H1 (cell line): ENCODE data around the gene TINCR. TPM values are rescaled to one million over a fixed set of nuclear protein-coding genes. Genes with fewer than 3 reads are reported as not detected.

Experiments used
- polyA plus RNA-seq, 7 experiments: library from polyadenylated mRNA; depleted of rRNA in 3 of 7; stranded (reverse) in 5 of 7; unstranded in 2 of 7; fragments of >200 nt in 5 of 7; fragments of 200-250 nt in 2 of 7; gene quantifications; 1 replicate in 5 of 7; 2 replicates in 1 of 7; 4 replicates in 1 of 7; pipeline versions ENCODE4 v1.2.1 to v1.2.3, GENCODE V29; 2011 to 2013; ENCODE audit warnings: missing spikeins in 2 of 7, mixed read lengths in 2 of 7
- total RNA-seq: library from RNA; stranded (reverse); fragmentation: NEBNext Ultra II Directional; extraction: Animal tissue kit (Norgen Biotek cat#: 25700); gene quantifications from 2 replicates; pipeline ENCODE4 v1.2.1, GENCODE V29; 2021
- TF ChIP-seq, protein P1 (sequence below): fragments of 300-600 bp; sonication (generic); IDR thresholded peaks from 2 replicates; pipeline ENCODE4 v1.7.1; 2012; ENCODE audit warnings: low read length, moderate library complexity, mild to moderate bottlenecking, inconsistent platforms; ENCODE audit not compliant: insufficient replicate concordance

Gene TINCR
- total and polyA plus RNA-seq, 2 of the 8 experiments (the other 6 are each of a cell fraction or from before 2014, with no cell fraction given): 0.52 to 1.4 TPM

DNA sequence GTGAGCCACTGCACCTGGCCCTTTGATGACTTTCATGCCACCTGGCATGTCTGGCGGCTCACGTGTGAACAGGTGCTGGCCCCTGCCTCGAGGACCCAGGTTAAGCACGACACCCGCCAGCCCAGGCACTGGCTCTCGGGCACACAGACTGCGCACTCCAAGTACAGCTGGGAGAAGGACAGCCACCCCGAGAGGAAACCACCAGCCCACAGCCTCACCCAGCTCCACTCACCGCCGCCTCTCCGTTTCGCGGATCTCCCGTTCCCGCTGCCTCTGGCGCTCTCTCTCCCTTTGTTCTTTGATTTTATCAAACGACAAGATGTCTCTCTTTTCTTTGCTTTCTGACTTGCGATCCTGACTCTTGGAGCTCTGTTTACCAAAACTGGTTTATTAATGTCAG, 27.4 kb upstream of the TINCR start (continued):
- TF ChIP-seq, protein P1, sequence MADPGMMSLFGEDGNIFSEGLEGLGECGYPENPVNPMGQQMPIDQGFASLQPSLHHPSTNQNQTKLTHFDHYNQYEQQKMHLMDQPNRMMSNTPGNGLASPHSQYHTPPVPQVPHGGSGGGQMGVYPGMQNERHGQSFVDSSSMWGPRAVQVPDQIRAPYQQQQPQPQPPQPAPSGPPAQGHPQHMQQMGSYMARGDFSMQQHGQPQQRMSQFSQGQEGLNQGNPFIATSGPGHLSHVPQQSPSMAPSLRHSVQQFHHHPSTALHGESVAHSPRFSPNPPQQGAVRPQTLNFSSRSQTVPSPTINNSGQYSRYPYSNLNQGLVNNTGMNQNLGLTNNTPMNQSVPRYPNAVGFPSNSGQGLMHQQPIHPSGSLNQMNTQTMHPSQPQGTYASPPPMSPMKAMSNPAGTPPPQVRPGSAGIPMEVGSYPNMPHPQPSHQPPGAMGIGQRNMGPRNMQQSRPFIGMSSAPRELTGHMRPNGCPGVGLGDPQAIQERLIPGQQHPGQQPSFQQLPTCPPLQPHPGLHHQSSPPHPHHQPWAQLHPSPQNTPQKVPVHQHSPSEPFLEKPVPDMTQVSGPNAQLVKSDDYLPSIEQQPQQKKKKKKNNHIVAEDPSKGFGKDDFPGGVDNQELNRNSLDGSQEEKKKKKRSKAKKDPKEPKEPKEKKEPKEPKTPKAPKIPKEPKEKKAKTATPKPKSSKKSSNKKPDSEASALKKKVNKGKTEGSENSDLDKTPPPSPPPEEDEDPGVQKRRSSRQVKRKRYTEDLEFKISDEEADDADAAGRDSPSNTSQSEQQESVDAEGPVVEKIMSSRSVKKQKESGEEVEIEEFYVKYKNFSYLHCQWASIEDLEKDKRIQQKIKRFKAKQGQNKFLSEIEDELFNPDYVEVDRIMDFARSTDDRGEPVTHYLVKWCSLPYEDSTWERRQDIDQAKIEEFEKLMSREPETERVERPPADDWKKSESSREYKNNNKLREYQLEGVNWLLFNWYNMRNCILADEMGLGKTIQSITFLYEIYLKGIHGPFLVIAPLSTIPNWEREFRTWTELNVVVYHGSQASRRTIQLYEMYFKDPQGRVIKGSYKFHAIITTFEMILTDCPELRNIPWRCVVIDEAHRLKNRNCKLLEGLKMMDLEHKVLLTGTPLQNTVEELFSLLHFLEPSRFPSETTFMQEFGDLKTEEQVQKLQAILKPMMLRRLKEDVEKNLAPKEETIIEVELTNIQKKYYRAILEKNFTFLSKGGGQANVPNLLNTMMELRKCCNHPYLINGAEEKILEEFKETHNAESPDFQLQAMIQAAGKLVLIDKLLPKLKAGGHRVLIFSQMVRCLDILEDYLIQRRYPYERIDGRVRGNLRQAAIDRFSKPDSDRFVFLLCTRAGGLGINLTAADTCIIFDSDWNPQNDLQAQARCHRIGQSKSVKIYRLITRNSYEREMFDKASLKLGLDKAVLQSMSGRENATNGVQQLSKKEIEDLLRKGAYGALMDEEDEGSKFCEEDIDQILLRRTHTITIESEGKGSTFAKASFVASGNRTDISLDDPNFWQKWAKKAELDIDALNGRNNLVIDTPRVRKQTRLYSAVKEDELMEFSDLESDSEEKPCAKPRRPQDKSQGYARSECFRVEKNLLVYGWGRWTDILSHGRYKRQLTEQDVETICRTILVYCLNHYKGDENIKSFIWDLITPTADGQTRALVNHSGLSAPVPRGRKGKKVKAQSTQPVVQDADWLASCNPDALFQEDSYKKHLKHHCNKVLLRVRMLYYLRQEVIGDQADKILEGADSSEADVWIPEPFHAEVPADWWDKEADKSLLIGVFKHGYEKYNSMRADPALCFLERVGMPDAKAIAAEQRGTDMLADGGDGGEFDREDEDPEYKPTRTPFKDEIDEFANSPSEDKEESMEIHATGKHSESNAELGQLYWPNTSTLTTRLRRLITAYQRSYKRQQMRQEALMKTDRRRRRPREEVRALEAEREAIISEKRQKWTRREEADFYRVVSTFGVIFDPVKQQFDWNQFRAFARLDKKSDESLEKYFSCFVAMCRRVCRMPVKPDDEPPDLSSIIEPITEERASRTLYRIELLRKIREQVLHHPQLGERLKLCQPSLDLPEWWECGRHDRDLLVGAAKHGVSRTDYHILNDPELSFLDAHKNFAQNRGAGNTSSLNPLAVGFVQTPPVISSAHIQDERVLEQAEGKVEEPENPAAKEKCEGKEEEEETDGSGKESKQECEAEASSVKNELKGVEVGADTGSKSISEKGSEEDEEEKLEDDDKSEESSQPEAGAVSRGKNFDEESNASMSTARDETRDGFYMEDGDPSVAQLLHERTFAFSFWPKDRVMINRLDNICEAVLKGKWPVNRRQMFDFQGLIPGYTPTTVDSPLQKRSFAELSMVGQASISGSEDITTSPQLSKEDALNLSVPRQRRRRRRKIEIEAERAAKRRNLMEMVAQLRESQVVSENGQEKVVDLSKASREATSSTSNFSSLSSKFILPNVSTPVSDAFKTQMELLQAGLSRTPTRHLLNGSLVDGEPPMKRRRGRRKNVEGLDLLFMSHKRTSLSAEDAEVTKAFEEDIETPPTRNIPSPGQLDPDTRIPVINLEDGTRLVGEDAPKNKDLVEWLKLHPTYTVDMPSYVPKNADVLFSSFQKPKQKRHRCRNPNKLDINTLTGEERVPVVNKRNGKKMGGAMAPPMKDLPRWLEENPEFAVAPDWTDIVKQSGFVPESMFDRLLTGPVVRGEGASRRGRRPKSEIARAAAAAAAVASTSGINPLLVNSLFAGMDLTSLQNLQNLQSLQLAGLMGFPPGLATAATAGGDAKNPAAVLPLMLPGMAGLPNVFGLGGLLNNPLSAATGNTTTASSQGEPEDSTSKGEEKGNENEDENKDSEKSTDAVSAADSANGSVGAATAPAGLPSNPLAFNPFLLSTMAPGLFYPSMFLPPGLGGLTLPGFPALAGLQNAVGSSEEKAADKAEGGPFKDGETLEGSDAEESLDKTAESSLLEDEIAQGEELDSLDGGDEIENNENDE: no peak
